ENCODE results near the gene SERPINB6. TPM values are rescaled to one million over a fixed set of nuclear protein-coding genes. Genes with fewer than 3 reads are reported as not detected.

Gene SERPINB6
- total RNA-seq, 2 donors from 2014 or later = 11.1 to 78.4 TPM

DNA sequence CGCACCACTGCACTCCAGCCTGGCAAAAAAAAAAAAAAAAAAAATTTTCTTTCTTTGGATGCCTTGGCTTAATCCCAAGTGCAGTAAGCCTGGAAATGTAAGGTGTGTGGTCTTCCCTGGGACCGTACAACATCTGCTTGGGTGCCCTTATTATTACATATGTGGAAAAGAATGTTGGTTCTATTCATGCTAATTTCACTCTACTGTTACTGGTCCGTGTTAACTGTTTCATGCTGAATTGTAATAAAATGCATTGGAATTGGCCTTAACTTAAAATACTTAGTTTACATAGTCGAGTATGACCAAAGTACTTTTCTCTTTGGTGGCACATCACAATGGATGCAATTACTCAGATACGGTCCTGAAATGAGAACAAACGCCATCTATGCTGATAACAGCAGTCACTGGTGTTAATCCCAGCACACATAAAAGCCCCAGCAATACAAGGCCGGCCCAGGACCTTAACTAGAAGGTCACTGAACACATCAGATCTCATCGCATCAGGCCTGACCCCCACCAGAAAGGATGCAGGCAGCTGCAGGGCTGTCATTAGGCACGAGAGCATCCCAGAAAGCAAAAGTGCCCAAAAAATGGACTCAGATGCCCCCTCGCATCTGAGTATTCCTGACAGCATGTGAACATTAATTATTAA lies 1.2 kb downstream of the SERPINB6 start:
- H3K27ac Mint-ChIP-seq = peak overlapping the region; percentile 57 to 82
- DNase-seq (ENCODE audit: low spot score in 2 of 2) (no peak), ATAC-seq (no peak)
- H3K9me3 Mint-ChIP-seq = peaks cover 0 to 4% of the 10 kb centered on the region in 2 donors
- H3K36me3 Mint-ChIP-seq = peaks cover 5 to 20% of the 10 kb centered on the region in 2 donors

DNA sequence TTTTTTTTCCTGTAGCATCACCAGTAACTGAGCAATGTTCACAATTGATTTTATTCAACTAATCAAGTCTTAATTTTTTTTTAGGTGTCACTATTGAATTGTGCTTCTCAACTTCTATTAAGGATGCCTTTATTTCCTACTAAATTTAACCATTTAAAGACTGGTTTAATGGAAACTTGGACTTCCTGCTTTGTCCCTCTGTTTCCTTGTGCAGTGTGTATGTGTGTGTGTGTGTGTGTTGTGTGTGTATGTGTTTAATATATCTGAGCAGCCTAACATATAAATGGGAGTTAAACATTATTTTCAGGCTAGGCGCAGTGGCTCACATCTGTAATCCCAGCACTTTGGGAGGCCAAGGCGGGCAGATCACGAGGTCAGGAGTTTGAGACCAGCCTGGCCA lies 1.8 kb downstream of the SERPINB6 start:
- Mint-ChIP-seq H3K27ac (no peak overlapping the region), H3K9me3 (peaks cover 0 to 4% of the 10 kb centered on the region in 2 donors), H3K36me3 (peaks cover 5 to 20% of the 10 kb centered on the region in 2 donors)
- no peak for ATAC-seq
- DNase-seq (ENCODE audit: low spot score in 2 of 2) = no peak

DNA sequence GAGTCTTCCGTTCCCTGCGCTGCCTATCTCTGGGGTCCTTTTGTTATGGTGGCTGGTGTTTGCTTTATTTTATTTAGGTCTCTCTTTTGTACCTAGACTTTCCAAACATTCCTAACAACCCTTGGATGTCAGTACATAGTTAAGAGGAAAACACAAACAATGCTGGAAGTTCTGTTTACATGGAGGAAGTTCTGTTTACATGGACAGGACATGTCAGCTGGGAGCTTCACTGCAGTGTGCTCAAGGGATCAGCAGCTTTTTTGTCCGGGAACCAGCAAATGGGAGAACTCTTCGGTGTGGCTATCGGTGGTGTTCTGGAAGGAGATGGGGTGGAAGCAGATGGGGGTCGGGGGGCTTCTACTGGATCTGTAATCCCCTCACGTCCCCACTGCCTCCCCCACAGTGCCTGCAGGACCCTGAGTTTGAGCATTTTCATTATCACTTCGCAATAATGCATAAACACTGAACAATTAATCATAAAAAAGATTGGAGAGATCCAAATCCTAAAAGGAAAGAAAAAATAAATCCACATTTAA lies 2.7 kb downstream of the SERPINB6 start:
- Mint-ChIP-seq H3K9me3 (peaks cover 0 to 4% of the 10 kb centered on the region in 2 donors), H3K36me3 (peaks cover 5 to 19% of the 10 kb centered on the region in 2 donors), H3K27ac (no peak overlapping the region)
- DNase-seq (ENCODE audit: low spot score in 2 of 2) (no peak), ATAC-seq (no peak)

DNA sequence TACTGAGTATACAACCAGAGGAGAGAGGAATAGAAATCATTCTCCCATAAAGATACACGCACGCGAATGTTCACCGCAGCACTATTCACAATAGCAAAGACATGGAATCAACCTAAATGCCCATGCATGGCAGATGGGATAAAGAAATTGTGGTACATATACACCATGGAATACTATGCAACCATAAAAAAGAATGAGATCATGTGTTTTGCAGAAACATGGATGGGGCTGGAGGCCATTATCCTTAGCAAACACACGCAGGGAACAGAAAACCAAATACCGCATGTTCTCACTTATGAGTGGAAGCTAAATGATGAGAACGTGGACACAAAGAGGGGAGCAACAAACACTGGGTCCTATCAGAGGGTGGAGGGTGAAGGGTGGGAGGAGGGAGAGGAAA lies 3.4 kb downstream of the SERPINB6 start:
- no peak overlapping the region for H3K27ac Mint-ChIP-seq

DNA sequence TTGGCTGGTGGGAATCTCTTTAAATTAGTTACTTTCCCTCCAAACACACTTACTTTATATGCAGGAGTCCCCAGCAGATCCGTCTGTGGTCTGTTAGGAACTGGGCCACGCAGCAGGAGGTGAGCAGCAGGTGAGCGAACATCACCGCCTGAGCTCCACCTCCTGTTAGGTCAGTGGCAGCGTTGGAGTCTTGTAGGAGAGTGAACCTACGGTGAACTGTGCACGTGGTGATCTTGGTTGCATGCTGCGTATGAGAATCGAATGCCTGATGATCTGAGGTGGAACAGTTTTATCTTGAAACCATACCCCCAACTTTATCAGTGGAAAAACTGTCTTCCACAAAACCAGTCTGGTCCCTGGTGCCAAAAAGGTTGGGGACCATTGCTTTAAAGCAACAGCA lies 5.0 kb downstream of the SERPINB6 start:
- H3K9me3 Mint-ChIP-seq = no peaks in the 10 kb centered on the region
- ATAC-seq (no peak), DNase-seq (ENCODE audit: low spot score in 2 of 2) (no peak)
- no peak overlapping the region for H3K27ac Mint-ChIP-seq
- H3K36me3 Mint-ChIP-seq = no peaks in the 10 kb centered on the region

More for the DNA sequence above, 3.4 kb downstream of the SERPINB6 start:
- ATAC-seq (no peak), DNase-seq (ENCODE audit: low spot score in 2 of 2) (no peak)
- H3K9me3 Mint-ChIP-seq = no peaks in the 10 kb centered on the region
- H3K36me3 Mint-ChIP-seq = peaks cover 5 to 13% of the 10 kb centered on the region in 2 donors

DNA sequence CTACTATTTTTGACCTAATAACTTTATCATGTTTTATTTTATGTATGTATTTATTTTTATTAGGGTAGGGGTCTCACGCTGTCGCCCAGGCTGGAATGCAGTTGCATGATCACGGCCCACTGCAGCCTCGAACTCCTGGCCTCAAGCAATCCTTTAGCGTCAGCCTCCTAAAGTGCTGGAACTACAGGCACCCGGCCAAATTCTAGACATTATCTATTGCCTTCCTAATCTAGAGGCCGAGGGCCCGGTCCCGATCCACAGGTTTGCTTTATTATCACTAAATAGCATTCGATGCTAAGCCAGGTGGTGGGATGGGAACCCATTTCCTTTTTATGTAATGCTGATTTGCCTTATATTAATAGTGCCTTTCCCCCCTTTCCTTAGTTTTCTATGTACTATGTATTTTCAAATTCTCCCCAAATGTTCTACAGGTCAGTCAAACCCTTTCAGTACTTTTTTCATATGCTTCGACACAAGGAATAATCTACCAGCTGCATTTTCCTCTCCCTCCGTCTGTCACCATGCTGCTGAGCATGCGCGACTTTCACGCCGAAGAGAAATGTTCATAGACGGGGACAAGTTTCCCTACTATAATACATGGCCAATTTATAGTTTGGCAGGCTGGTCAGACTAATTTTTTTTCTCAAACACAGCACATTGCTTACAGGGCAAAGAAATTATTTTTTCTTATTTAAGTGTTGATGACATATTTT lies 6.4 kb downstream of the SERPINB6 start:
- ATAC-seq (no peak), DNase-seq (ENCODE audit: low spot score in 2 of 2) (no peak)
- Mint-ChIP-seq H3K9me3 (no peaks in the 10 kb centered on the region), H3K36me3 (no peaks in the 10 kb centered on the region), H3K27ac (no peak overlapping the region)

DNA sequence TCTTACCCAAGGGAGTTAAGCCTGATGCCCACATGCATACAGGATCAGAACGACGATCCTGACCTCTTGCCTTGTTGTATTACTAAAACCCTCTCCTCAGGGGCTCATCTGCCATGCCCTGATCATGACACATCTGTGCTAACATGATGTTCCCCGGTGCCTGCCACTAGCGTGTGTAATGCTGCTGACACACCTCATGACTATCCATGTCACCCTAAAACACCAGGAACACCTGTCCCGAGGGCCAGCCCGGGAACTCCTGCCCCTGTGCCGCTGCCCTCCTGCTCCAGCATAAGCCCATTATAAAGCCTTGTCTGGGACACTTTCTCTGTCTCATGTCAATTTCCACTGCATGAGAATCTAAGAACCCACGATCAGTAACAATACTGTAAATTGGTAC lies 7.6 kb downstream of the SERPINB6 start:
- H3K9me3 Mint-ChIP-seq = no peaks in the 10 kb centered on the region

DNA sequence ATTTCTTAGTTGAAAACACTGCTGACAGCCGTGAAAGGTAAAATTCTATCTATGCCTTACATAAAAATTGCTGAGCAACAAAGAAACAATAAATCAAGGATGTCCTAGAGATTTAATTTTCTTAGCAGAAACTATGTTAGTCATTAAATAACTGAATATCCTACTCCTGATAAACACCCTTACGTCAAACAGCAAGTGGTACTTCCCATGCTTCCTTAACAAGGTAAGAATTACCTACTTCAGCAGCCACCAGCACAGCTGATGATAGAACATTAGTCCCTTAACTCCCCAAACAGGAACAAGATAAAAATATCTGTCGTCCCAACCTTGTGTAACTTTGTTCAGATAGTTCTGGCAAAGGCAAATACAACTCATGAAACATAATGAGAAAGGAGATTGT lies 8.7 kb downstream of the SERPINB6 start:
- Mint-ChIP-seq H3K27ac (no peak overlapping the region), H3K36me3 (no peaks in the 10 kb centered on the region), H3K9me3 (no peaks in the 10 kb centered on the region)
- ATAC-seq (no peak), DNase-seq (ENCODE audit: low spot score in 2 of 2) (no peak)

More for the DNA sequence above, 7.6 kb downstream of the SERPINB6 start:
- no peak for ATAC-seq
- H3K36me3 Mint-ChIP-seq = no peaks in the 10 kb centered on the region
- H3K27ac Mint-ChIP-seq = no peak overlapping the region
- no peak for DNase-seq (ENCODE audit: low spot score in 2 of 2)

DNA sequence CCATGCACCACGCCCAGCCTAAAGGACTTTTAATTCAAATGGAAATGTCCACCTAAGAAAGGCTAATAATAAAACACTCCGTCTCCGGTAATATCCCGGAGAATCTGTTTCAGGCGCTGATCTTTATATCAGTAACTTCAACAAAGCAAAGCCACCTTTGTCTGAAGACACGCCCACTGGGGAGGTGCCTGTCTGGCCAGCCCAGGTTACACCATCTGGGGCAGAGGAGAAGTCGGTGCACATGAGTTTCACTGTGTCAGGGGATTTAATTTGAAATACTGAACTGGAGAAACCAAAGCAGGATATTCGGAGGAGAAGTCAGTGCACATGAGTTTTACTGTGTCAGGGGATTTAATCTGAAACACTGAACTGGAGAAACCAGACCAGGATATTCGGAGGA lies 9.4 kb downstream of the SERPINB6 start:
- no peak for ATAC-seq
- DNase-seq (ENCODE audit: low spot score in 2 of 2) = no peak
- peak overlapping the region in 1 of 2 donors; percentile 44 for H3K27ac Mint-ChIP-seq
- H3K36me3 Mint-ChIP-seq = no peaks in the 10 kb centered on the region
- H3K9me3 Mint-ChIP-seq = no peaks in the 10 kb centered on the region

DNA sequence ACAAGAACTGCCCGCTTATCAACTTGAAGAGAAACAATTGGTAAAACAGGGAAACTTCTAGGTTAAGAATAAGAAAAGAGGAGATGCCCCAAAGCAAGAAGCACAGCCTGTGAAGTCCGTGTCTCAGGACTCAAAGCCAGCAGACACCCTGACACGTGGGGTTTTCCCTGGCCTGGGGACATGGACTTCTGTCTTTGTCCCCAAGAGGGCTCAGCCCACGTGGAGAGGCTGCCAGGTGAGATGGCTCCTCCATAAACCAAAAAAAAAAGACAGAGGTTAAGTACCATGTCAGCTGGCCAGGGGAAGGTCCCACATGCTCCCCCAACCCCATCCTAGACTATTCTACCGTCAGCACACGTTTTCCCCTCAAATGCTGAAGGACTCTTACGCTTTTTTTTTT lies 9.9 kb downstream of the SERPINB6 start:
- no peaks in the 10 kb centered on the region for H3K36me3 Mint-ChIP-seq
- no peaks in the 10 kb centered on the region for H3K9me3 Mint-ChIP-seq
- H3K27ac Mint-ChIP-seq = no peak overlapping the region
- DNase-seq (ENCODE audit: low spot score in 2 of 2) (no peak), ATAC-seq (no peak)

DNA sequence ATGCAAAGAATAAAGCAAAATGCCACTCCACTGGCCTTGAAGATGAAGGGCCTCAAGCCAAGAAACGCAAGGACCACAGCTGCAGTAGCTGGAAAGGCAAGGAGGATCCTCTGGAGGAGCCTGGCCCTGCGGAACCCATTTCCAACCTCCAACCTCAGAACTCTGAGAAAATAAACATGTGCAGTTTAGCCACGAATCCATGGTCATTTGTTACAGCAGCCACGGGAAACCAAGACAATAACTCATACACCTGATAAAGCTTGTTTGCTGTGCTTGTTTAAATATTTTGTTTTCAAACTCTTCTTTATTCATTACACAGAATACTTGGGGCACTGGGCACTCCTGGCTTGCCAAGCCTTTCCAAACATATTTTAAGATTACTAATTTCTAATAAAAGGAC lies 10.4 kb downstream of the SERPINB6 start:
- ATAC-seq = no peak
- no peaks in the 10 kb centered on the region for H3K9me3 Mint-ChIP-seq
- DNase-seq (ENCODE audit: low spot score in 2 of 2) = no peak
- H3K36me3 Mint-ChIP-seq = no peaks in the 10 kb centered on the region
- no peak overlapping the region for H3K27ac Mint-ChIP-seq

DNA sequence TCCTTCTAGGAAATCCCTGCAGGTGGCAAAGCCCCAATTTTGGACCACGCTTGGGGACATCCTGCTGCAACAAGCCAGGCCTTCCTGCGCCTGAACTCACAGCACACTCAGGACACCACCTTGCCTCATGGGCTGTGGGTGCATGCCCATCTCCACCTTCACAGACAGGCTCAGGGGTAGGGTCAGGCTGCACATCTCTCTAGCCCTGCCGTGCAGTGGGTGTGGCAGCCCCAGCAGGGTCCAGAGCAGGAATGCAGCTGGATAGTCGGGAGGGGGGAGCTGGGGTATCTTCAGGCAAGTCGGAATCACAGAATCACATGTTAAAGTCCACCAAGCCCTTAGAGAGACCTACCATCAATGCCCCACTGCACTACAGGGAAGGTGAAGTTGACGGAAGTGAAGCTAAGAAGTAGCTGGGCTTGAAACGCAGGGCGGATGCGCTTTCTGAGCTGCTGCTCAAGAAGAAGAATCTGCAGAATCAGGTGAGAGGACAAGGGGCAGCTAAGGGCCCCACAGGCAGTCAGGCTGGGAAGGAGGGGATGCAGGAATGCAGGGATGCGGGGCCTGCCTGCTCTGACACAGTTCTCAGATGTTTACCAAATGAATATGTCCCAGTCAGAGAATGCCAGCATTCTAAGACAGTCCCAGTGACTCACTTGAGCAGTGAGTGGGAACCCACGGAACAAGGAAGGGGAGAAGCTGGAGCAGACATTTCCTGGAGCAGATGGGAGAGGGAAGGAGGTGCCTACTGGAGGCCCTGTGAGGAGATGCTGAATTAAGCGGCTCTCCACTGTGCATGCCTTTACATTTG lies 11.3 kb downstream of the SERPINB6 start:
- Mint-ChIP-seq H3K27ac (no peak overlapping the region), H3K36me3 (no peaks in the 10 kb centered on the region), H3K9me3 (no peaks in the 10 kb centered on the region)
- DNase-seq (ENCODE audit: low spot score in 2 of 2) (no peak), ATAC-seq (no peak)

DNA sequence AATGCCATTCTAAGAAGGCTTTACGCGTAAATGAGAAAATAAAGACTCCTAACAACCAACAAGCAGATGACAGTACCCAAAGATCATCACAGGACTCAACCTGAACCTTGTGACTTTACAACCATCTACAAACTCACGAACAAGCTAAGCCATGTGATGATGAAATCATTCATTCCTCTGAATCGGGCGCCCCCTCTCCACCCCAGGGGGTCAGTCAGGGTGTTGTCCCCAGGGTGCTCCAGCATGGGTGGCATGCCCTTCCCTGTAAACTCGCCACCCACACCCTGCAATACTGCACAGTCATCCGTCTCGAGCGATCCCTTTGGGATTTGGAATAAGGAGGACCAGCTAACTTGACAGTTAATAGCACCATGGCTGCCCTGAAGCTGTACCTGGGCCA lies 12.6 kb downstream of the SERPINB6 start:
- DNase-seq (ENCODE audit: low spot score in 2 of 2) (no peak), ATAC-seq (no peak)
- Mint-ChIP-seq H3K27ac (peak overlapping the region in 1 of 2 donors; percentile 50), H3K36me3 (peaks cover 0 to 8% of the 10 kb centered on the region in 2 donors), H3K9me3 (no peaks in the 10 kb centered on the region)

DNA sequence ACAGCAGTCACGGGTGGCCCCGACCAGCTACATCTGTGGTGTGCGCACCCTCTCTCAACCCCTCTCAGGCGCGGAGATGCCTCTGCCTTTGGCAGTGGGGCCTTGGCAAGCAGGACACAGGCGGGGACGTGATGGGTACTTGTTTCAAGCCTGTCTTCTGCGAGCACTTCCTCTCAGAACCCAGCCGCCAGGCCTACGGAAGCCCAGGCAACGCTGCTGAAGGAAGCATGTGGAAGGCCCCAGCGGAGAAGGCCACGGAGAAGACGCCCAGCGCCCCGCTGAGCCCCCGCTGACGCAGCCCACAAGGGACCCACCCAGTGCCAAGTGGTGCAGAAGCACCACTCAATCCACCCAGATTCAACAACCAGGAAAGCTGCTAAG lies 13.0 kb downstream of the SERPINB6 start:
- peak overlapping the region in 1 of 2 donors; percentile 50 for H3K27ac Mint-ChIP-seq
- no peak for ATAC-seq
- H3K36me3 Mint-ChIP-seq = peaks cover 0 to 9% of the 10 kb centered on the region in 2 donors
- DNase-seq (ENCODE audit: low spot score in 2 of 2) = no peak
- no peaks in the 10 kb centered on the region for H3K9me3 Mint-ChIP-seq

DNA sequence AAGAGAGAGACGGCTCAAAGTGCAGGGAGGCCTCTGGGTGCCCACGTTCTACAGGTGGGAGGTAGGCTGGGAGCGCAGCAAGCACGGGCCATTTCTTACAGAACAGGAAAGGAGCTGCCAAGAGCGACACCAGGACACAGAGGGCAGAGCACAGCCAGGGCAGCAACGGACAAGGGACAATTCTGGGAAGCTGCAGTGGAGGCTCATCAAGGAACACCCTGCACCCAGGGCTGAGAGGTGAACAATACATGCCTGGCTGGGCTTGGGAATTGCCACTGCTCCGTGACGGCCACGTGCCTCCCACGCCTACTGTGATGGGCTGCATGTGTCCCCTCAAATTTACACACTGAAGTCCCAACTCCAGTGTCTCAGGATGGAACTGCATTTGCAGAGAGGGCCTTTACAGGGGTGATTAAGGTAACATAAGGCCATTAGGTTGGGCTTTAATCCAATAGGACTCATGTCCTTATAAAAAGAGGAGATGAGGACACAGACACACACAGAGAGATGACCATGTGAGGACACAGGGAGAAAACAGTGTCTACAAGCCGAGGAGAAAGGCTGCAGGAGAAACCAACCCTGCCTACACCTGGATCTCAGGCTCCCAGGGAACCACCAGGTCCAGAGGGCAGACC lies 13.6 kb downstream of the SERPINB6 start:
- DNase-seq (ENCODE audit: low spot score in 2 of 2) (no peak), ATAC-seq (no peak)
- no peaks in the 10 kb centered on the region for H3K9me3 Mint-ChIP-seq
- no peak overlapping the region for H3K27ac Mint-ChIP-seq
- peaks cover 0 to 14% of the 10 kb centered on the region in 2 donors for H3K36me3 Mint-ChIP-seq

DNA sequence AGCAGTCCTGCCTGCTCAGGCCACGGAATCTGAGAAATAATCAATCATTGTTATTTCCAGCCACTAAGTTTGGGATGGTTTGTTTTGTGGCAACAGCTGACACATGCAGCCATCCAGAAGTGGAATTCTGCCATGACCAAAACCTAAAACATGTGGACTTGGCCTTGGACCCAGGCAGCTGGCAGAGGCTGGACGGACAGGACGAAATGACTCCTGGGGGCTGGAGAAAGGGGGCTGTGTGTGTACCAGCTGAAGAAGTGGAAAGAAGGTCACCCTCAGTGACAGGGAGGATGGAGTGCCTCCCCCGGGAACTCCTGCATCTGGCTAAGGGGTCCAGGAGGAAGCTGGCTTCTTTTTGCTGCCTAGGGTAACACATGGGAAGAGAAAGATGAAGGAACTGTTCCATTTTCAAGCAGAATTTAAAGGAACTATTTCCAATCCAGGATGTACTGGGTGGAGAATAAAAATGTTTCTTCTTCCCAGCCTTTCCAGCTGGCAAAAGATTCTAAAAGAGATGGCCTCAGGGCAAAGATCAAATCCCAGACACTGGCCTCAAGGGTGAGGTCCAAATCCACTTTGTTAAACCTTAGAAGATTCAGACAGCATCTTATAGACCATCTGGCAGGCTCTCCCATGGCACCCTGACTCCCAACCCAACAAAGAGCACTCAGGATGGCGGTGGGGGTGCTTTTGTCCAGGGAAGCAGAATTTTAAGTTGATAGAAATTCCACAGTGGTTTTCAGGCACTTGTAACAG lies 14.3 kb downstream of the SERPINB6 start:
- Mint-ChIP-seq H3K9me3 (no peaks in the 10 kb centered on the region), H3K36me3 (peaks cover 0 to 22% of the 10 kb centered on the region in 2 donors), H3K27ac (no peak overlapping the region)
- ATAC-seq = no peak
- no peak for DNase-seq (ENCODE audit: low spot score in 2 of 2)

Data from activated naive CD4-positive, alpha-beta T cell treated with anti-CD3 and anti-CD28 coated beads, Interleukin-2, amount 50 U/mL, for 72 hours (primary cell).